ENCODE measurements around the gene PACSIN3.

Gene PACSIN3

GRCh38 chr11:47148903-47149531 is 37.2 kb downstream of the PACSIN3 start:
- no peaks in the 10 kb centered on the region for H3K79me2 ChIP-seq (ENCODE audit: control insufficient read depth, low read length)

GRCh38 chr11:47148270-47148669 is 38.0 kb downstream of the PACSIN3 start:
- H3K4me1 ChIP-seq (ENCODE audit: control insufficient read depth, low read length) = peaks cover 40% of the 10 kb centered on the region
- TF ChIP-seq EZH2phosphoT487 (IDR thresholded peaks at IDR 0.05; ENCODE audit: borderline replicate concordance, low read length) = no peak
- no peak for TF ChIP-seq CTCF (IDR thresholded peaks at IDR 0.05; ENCODE audit: low read depth, low read length, poor library complexity, severe bottlenecking)
- H3K36me3 ChIP-seq (ENCODE audit: control insufficient read depth, low read length) = no peaks in the 10 kb centered on the region
- no peaks in the 10 kb centered on the region for H3K9me2 ChIP-seq (replicated peaks; ENCODE audit: control insufficient read depth, low read length)
- H3K4me2 ChIP-seq (ENCODE audit: low read length) = no peak overlapping the region
- H4K20me1 ChIP-seq (ENCODE audit: control insufficient read depth, insufficient read depth, low read depth, low read length) = no peaks in the 10 kb centered on the region
- H3K27ac ChIP-seq (ENCODE audit: low read depth, low read length) = no peak overlapping the region
- peaks cover 3% of the 10 kb centered on the region; the same call in 1 of the 2 replicates for H3F3A ChIP-seq (ENCODE audit: control insufficient read depth, insufficient read depth)
- no peaks in the 10 kb centered on the region for H3K27me3 ChIP-seq (ENCODE audit: control insufficient read depth, low read length)
- no peaks in the 10 kb centered on the region for H3K9me3 ChIP-seq (ENCODE audit: control insufficient read depth, insufficient read depth, low read length)
- H3K79me2 ChIP-seq (ENCODE audit: control insufficient read depth, low read length) = no peaks in the 10 kb centered on the region
- H3K4me3 ChIP-seq (ENCODE audit: low read length) = no peak overlapping the region

More at GRCh38 chr11:47148903-47149531, 37.2 kb downstream of the PACSIN3 start:
- H3K27ac ChIP-seq (ENCODE audit: low read depth, low read length) = no peak overlapping the region
- no peak overlapping the region for H3K4me3 ChIP-seq (ENCODE audit: low read length)
- H3K36me3 ChIP-seq (ENCODE audit: control insufficient read depth, low read length) = no peaks in the 10 kb centered on the region
- H3K4me1 ChIP-seq (ENCODE audit: control insufficient read depth, low read length) = peaks cover 45% of the 10 kb centered on the region
- no peaks in the 10 kb centered on the region for H3K27me3 ChIP-seq (ENCODE audit: control insufficient read depth, low read length)
- no peak overlapping the region for H3K4me2 ChIP-seq (ENCODE audit: low read length)
- H4K20me1 ChIP-seq (ENCODE audit: control insufficient read depth, insufficient read depth, low read depth, low read length) = no peaks in the 10 kb centered on the region
- no peak for TF ChIP-seq CTCF (IDR thresholded peaks at IDR 0.05; ENCODE audit: low read depth, low read length, poor library complexity, severe bottlenecking)
- peaks cover 3% of the 10 kb centered on the region; the same call in 1 of the 2 replicates for H3F3A ChIP-seq (ENCODE audit: control insufficient read depth, insufficient read depth)
- H3K9me2 ChIP-seq (replicated peaks; ENCODE audit: control insufficient read depth, low read length) = no peaks in the 10 kb centered on the region
- no peaks in the 10 kb centered on the region for H3K9me3 ChIP-seq (ENCODE audit: control insufficient read depth, insufficient read depth, low read length)

GRCh38 chr11:47147681-47148080 is 38.6 kb downstream of the PACSIN3 start:
- Histone ChIP-seq H3K27me3 (ENCODE audit: control insufficient read depth, low read length) (no peaks in the 10 kb centered on the region), H3F3A (ENCODE audit: control insufficient read depth, insufficient read depth) (peaks cover 3% of the 10 kb centered on the region; the same call in 1 of the 2 replicates), H3K27ac (ENCODE audit: low read depth, low read length) (no peak overlapping the region), H3K36me3 (ENCODE audit: control insufficient read depth, low read length) (no peaks in the 10 kb centered on the region), H3K4me1 (ENCODE audit: control insufficient read depth, low read length) (peaks cover 34% of the 10 kb centered on the region), H4K20me1 (ENCODE audit: control insufficient read depth, insufficient read depth, low read depth, low read length) (no peaks in the 10 kb centered on the region), H3K4me3 (ENCODE audit: low read length) (no peak overlapping the region), H3K4me2 (ENCODE audit: low read length) (no peak overlapping the region), H3K9me3 (ENCODE audit: control insufficient read depth, insufficient read depth, low read length) (no peaks in the 10 kb centered on the region), H3K79me2 (ENCODE audit: control insufficient read depth, low read length) (no peaks in the 10 kb centered on the region), H3K9me2 (replicated peaks; ENCODE audit: control insufficient read depth, low read length) (no peaks in the 10 kb centered on the region)
- no peak for TF ChIP-seq CTCF (IDR thresholded peaks at IDR 0.05; ENCODE audit: low read depth, low read length, poor library complexity, severe bottlenecking)
- no peak for TF ChIP-seq EZH2phosphoT487 (IDR thresholded peaks at IDR 0.05; ENCODE audit: borderline replicate concordance, low read length)
